Activated naive CD8-positive, alpha-beta T cell treated with anti-CD3 and anti-CD28 coated beads, Interleukin-2, amount 50 U/mL, for 24 hours (primary cell): ENCODE measurements around the gene EIF2S2.

ENCODE experiments used
- ATAC-seq: fragments of 150-1000 bp; cut with Tn5 transposase; one replicate; pipeline ENCODE4 v1.10.0; 2021
- DNase-seq: peaks from one replicate; pipeline ENCODE4 v3.0.0; 2021
- H3K27ac Mint-ChIP-seq: one replicate; pipeline ENCODE4 v1.8.0; 2021; ENCODE audit warnings: mild to moderate bottlenecking, mixed read lengths
- H3K27me3 Mint-ChIP-seq: one replicate; pipeline ENCODE4 v1.8.0; 2021; ENCODE audit warnings: mixed read lengths
- H3K36me3 Mint-ChIP-seq: one replicate; pipeline ENCODE4 v1.8.0; 2021; ENCODE audit warnings: low read depth, mixed read lengths
- H3K4me1 Mint-ChIP-seq: one replicate; pipeline ENCODE4 v1.8.0; 2021; ENCODE audit warnings: mixed read lengths
- H3K4me3 Mint-ChIP-seq: one replicate; pipeline ENCODE4 v1.8.0; 2021; ENCODE audit warnings: mild to moderate bottlenecking, moderate library complexity, mixed read lengths
- H3K9me3 Mint-ChIP-seq: one replicate; pipeline ENCODE4 v1.8.0; 2021; ENCODE audit warnings: mixed read lengths

The EIF2S2 gene

GRCh38 chr20:34088305-34089174, 23.5 kb downstream of the EIF2S2 start:
- Mint-ChIP-seq H3K27ac (peak overlapping the region; percentile 39), H3K4me1 (peaks cover 2% of the 10 kb centered on the region), H3K27me3 (no peaks in the 10 kb centered on the region), H3K9me3 (no peaks in the 10 kb centered on the region), H3K4me3 (no peak overlapping the region), H3K36me3 (peaks cover 70% of the 10 kb centered on the region)
- ATAC-seq, result peak; percentile 21
- no peak for DNase-seq

DNA sequence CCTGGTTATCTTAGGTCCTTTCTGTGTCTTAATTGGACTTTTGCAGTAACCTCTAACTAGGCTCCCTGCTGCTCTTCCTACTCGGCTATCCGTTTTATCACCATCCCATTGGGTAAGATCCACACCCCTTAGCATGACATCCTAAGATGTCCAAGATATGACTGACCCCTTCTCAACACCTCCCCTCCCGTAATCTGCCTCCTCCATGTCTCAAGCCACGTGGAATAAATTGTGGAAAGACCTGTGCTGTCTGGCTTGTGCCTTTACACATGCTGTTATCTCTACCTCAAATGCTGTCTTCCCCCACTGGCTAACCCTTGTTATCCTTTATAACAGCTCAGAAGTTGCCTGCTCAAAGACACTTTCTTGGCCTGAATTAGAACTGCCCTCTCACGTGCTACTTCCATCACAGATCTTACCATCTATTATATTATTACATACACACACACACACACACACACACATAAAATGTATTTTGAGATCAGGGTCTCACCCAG, 26.5 kb downstream of the EIF2S2 start:
- H3K4me1 Mint-ChIP-seq, result peaks cover 2% of the 10 kb centered on the region
- no peaks in the 10 kb centered on the region for H3K9me3 Mint-ChIP-seq
- no peak for ATAC-seq
- H3K36me3 Mint-ChIP-seq, result peaks cover 51% of the 10 kb centered on the region
- no peak overlapping the region for H3K27ac Mint-ChIP-seq
- H3K4me3 Mint-ChIP-seq, result no peak overlapping the region
- no peaks in the 10 kb centered on the region for H3K27me3 Mint-ChIP-seq
- no peak for DNase-seq

DNA sequence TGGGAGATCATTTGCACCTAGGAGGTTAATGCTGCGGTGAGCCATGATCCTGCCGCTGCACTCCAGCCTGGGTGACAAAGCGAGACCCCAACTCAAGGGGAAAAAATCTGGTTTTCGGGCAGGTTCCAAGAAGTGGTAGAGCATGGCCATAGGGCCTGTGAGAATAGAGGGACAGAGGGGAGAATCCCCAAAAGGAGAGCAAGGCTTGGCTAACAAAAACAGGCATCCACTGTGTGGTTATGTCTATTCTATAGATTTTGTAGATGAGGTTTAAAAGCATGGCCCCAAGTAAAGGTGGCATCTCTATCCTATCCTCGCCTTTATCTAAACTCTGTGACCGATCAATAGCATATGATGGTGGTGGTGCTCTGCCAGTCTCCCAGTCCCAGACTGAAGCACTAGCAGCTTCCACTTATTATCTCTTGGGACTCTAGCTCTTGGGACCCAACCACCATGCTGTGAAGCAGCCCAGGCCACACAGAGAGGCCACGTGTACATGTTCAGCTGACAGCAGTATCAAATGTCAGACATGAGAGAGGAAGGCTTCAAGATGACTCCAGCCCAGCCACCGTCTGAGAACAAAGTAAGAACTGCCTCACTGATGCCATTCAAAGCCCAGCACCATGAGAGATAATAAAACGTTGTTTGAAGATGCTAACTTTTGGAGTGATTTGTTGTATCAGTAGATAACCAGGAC, 27.7 kb downstream of the EIF2S2 start:
- Mint-ChIP-seq H3K4me3 (no peak overlapping the region), H3K27me3 (no peaks in the 10 kb centered on the region), H3K36me3 (peaks cover 42% of the 10 kb centered on the region), H3K27ac (no peak overlapping the region), H3K9me3 (no peaks in the 10 kb centered on the region), H3K4me1 (peaks cover 2% of the 10 kb centered on the region)
- DNase-seq, result no peak
- no peak for ATAC-seq

GRCh38 chr20:34083781-34084180, 28.3 kb downstream of the EIF2S2 start:
- H3K27ac Mint-ChIP-seq, result no peak overlapping the region
- no peak overlapping the region for H3K4me3 Mint-ChIP-seq
- H3K9me3 Mint-ChIP-seq, result no peaks in the 10 kb centered on the region
- ATAC-seq (no peak), DNase-seq (no peak)
- H3K27me3 Mint-ChIP-seq, result no peaks in the 10 kb centered on the region
- H3K4me1 Mint-ChIP-seq, result peaks cover 2% of the 10 kb centered on the region
- H3K36me3 Mint-ChIP-seq, result peaks cover 36% of the 10 kb centered on the region

DNA sequence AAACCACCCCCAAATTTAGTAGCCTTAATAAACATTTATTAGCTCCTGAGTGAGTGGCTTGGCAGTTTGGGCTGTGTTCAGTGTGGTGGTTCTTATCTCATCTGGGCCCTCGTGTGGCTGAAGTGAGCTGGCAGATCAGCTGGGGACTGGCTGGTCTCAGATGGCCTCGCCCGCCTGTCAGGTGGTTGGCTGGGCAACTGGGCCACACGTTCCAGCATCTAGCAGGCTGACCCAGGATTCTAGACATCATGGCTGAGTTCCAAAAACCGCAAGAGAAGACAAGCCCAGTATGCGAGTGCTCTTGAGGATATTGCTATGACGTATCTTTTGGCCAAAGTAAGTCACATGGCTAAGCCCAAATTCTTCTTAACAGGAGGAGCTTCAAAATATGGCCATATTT, 28.9 kb downstream of the EIF2S2 start:
- H3K36me3 Mint-ChIP-seq, result peaks cover 29% of the 10 kb centered on the region
- H3K9me3 Mint-ChIP-seq, result no peaks in the 10 kb centered on the region
- DNase-seq (no peak), ATAC-seq (no peak)
- H3K27me3 Mint-ChIP-seq, result no peaks in the 10 kb centered on the region
- H3K27ac Mint-ChIP-seq, result no peak overlapping the region
- peaks cover 2% of the 10 kb centered on the region for H3K4me1 Mint-ChIP-seq
- no peak overlapping the region for H3K4me3 Mint-ChIP-seq

DNA sequence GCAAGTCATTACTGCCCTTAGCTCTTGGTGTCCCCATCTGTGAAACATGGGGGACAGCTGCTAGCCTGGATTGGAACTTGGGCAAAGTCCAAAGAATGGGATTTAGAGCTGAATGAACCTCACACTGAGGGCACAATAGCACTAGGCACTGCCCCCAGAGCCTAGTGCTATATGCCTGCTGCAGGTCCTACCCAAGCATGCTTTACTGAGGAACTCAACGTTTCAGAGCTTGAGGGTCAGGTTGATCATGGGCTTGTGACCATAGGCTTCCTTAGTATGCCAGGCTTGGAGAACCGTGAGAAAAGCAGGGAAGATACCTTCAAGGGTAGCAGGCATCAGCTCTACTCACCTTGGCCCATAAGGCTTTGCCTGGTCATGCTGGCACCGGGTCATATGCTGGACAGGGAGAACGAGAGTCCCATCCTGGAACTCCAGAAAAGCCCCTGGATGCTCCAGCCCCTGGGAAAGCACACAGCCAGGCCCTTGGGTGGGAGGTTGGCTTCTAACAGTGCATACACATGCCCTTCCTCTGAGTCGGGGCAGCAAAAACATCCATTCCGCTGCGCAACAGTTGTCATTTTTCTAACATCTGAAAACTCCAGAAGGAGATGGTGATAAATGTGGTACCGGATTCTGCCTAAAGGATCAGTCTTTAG, 29.7 kb downstream of the EIF2S2 start:
- H3K4me3 Mint-ChIP-seq, result no peak overlapping the region
- H3K9me3 Mint-ChIP-seq, result no peaks in the 10 kb centered on the region
- ATAC-seq (no peak), DNase-seq (no peak)
- H3K27ac Mint-ChIP-seq, result peak overlapping the region; percentile 21
- H3K27me3 Mint-ChIP-seq, result no peaks in the 10 kb centered on the region
- no peaks in the 10 kb centered on the region for H3K4me1 Mint-ChIP-seq
- H3K36me3 Mint-ChIP-seq, result peaks cover 24% of the 10 kb centered on the region

DNA sequence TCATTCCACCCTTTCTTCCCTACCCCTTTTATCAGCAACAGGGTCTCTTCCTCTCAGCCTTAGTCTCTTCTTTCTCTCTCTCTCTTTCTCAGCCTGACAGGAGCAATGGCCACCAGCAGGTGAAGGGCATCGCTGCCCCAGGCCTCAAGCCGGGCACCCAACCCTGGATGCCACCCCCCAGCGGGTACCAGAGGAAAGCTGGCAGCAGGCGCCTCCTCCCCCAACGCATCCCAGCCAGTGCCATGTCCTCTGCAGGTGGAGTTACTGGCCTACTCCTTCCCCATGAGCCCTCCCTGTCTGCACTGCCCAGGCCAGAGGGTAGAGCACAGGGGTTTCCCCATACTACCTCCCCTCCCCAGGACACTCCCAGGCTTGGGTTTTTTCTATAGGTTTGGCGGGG, 32.2 kb downstream of the EIF2S2 start:
- ATAC-seq, result no peak
- H3K27ac Mint-ChIP-seq, result no peak overlapping the region
- DNase-seq, result no peak
- H3K36me3 Mint-ChIP-seq, result peaks cover 21% of the 10 kb centered on the region
- H3K27me3 Mint-ChIP-seq, result no peaks in the 10 kb centered on the region
- H3K9me3 Mint-ChIP-seq, result no peaks in the 10 kb centered on the region
- no peak overlapping the region for H3K4me3 Mint-ChIP-seq
- H3K4me1 Mint-ChIP-seq, result no peaks in the 10 kb centered on the region

DNA sequence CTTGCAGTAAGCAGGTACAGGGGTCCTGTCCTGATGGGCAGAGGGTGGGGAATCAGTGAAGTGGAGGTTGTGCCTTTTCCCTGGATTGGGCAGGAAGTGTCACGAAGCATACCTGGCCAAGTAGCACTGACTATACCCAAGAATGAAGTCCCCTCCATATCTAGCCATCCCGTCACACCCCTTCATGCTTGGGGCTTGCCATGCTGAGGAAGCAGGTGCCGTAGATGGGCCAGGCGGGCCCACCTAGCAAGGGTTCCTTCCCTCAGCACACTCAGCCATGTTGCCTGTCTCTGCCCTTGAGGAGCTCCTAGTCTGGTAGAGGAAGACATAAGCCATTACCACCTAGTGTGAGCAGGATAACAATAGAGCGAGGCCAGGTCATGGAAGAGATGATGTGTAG, 33.5 kb downstream of the EIF2S2 start:
- ATAC-seq (no peak), DNase-seq (no peak)
- Mint-ChIP-seq H3K27ac (no peak overlapping the region), H3K27me3 (no peaks in the 10 kb centered on the region), H3K9me3 (no peaks in the 10 kb centered on the region), H3K4me1 (peaks cover 11% of the 10 kb centered on the region), H3K4me3 (no peak overlapping the region), H3K36me3 (peaks cover 17% of the 10 kb centered on the region)

DNA sequence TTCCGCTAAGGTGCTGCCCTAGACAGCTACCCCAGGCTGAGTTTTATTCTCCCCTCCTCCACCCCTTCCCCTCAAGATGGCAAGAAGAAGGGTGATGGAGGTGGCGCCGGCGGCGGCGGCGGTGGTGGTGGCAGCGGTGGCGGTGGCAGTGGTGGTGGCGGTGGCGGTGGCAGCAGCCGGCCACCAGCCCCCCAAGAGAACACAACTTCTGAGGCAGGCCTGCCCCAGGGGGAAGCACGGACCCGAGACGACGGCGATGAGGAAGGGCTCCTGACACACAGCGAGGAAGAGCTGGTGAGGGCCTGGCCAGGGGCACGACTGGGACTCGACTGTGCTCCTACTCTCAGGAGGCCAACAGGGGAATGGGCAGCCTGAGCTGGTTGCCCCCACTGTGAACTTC, 35.1 kb downstream of the EIF2S2 start:
- H3K9me3 Mint-ChIP-seq, result no peaks in the 10 kb centered on the region
- H3K4me3 Mint-ChIP-seq, result no peak overlapping the region
- H3K36me3 Mint-ChIP-seq, result peaks cover 17% of the 10 kb centered on the region
- ATAC-seq, result no peak
- no peaks in the 10 kb centered on the region for H3K27me3 Mint-ChIP-seq
- DNase-seq, result no peak
- peaks cover 17% of the 10 kb centered on the region for H3K4me1 Mint-ChIP-seq
- H3K27ac Mint-ChIP-seq, result no peak overlapping the region

GRCh38 chr20:34075647-34076046, 36.4 kb downstream of the EIF2S2 start:
- DNase-seq (no peak), ATAC-seq (no peak)
- Mint-ChIP-seq H3K27me3 (no peaks in the 10 kb centered on the region), H3K9me3 (no peaks in the 10 kb centered on the region), H3K27ac (no peak overlapping the region), H3K4me3 (no peak overlapping the region), H3K36me3 (peaks cover 20% of the 10 kb centered on the region), H3K4me1 (peaks cover 20% of the 10 kb centered on the region)

DNA sequence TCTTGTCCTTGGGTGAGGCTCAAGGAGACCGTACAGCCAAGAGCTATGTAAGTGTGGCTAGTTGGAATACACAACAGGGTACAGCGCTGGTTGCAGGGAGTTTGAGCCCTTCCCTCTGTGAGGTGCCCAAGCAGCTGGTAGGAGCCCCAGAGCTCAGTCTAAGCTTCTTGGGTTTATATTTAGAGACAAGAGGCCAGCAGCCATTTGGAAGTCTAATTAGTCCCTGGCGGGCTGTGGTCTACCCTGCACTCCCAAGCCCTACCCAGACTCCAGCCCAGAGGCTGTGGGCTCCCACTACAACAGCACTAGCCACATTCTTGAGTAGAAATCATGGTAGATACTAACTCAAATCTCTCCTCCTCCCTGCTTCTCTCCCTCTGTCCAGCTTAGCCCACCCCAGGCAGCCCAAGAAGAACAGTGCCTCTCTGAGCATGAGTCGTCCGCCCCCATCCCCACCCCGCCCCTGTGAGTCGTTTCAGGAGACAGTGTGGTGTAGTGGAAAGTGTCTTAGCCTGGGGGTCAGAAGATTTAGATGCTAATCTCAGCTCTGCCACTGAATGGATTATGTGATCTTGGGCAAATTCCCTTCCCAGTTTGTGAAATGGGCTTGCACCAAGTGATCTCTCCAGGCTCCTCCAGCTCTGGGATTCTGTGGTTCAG, 37.8 kb downstream of the EIF2S2 start:
- H3K4me1 Mint-ChIP-seq, result peaks cover 20% of the 10 kb centered on the region
- DNase-seq, result peak; percentile 27
- H3K4me3 Mint-ChIP-seq, result no peak overlapping the region
- peak; percentile 71 for ATAC-seq
- peaks cover 18% of the 10 kb centered on the region for H3K36me3 Mint-ChIP-seq
- H3K27me3 Mint-ChIP-seq, result no peaks in the 10 kb centered on the region
- H3K27ac Mint-ChIP-seq, result peak overlapping the region; percentile 22
- no peaks in the 10 kb centered on the region for H3K9me3 Mint-ChIP-seq

DNA sequence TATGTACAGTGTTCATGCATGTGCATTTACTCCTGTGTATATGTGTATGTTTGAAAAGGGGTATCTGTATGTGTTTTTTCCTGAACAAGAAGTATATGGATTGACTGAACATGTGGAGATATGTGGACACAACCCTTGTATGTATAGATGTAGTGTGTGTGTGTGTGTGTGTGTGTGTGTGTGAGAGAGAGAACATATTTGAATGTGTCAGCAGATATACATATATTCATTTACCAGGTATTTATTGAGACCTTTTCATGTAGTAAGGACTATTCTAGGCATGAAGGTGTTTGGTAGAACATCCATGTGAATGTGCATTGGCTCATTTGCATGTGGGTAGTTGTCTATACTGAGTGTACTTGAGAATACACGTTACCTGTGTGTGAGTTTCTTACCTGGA, 39.3 kb downstream of the EIF2S2 start:
- H3K9me3 Mint-ChIP-seq, result no peaks in the 10 kb centered on the region
- no peak for ATAC-seq
- no peaks in the 10 kb centered on the region for H3K27me3 Mint-ChIP-seq
- H3K27ac Mint-ChIP-seq, result no peak overlapping the region
- peaks cover 18% of the 10 kb centered on the region for H3K36me3 Mint-ChIP-seq
- DNase-seq, result no peak
- peaks cover 26% of the 10 kb centered on the region for H3K4me1 Mint-ChIP-seq
- no peak overlapping the region for H3K4me3 Mint-ChIP-seq

- H3K27ac Mint-ChIP-seq, result no peak overlapping the region
- H3K27me3 Mint-ChIP-seq, result no peaks in the 10 kb centered on the region
- no peak for DNase-seq
- H3K9me3 Mint-ChIP-seq, result no peaks in the 10 kb centered on the region
- no peak overlapping the region for H3K4me3 Mint-ChIP-seq
- no peak for ATAC-seq
- H3K36me3 Mint-ChIP-seq, result peaks cover 16% of the 10 kb centered on the region
- peaks cover 26% of the 10 kb centered on the region for H3K4me1 Mint-ChIP-seq
These were observed 40.0 kb downstream of the EIF2S2 start for GRCh38 chr20:34072076-34072475.

GRCh38 chr20:34070859-34071258, 41.2 kb downstream of the EIF2S2 start:
- ATAC-seq (no peak), DNase-seq (no peak)
- Mint-ChIP-seq H3K27me3 (no peaks in the 10 kb centered on the region), H3K4me3 (no peak overlapping the region), H3K27ac (peak overlapping the region; percentile 46), H3K36me3 (peaks cover 9% of the 10 kb centered on the region), H3K4me1 (peaks cover 26% of the 10 kb centered on the region), H3K9me3 (no peaks in the 10 kb centered on the region)
